ENCODE data around the gene TCF3.

The TCF3 gene

GRCh38 chr19:1632462-1633268 lies 19.8 kb downstream of the TCF3 start:
- TF ChIP-seq, protein P1, sequence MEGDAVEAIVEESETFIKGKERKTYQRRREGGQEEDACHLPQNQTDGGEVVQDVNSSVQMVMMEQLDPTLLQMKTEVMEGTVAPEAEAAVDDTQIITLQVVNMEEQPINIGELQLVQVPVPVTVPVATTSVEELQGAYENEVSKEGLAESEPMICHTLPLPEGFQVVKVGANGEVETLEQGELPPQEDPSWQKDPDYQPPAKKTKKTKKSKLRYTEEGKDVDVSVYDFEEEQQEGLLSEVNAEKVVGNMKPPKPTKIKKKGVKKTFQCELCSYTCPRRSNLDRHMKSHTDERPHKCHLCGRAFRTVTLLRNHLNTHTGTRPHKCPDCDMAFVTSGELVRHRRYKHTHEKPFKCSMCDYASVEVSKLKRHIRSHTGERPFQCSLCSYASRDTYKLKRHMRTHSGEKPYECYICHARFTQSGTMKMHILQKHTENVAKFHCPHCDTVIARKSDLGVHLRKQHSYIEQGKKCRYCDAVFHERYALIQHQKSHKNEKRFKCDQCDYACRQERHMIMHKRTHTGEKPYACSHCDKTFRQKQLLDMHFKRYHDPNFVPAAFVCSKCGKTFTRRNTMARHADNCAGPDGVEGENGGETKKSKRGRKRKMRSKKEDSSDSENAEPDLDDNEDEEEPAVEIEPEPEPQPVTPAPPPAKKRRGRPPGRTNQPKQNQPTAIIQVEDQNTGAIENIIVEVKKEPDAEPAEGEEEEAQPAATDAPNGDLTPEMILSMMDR (IDR thresholded peaks at IDR 0.05): no peak
- no peak overlapping the region for H3K4me3 ChIP-seq
- no peak overlapping the region for H3K27ac ChIP-seq
- no peak for DNase-seq (ENCODE audit: low spot score)

DNA sequence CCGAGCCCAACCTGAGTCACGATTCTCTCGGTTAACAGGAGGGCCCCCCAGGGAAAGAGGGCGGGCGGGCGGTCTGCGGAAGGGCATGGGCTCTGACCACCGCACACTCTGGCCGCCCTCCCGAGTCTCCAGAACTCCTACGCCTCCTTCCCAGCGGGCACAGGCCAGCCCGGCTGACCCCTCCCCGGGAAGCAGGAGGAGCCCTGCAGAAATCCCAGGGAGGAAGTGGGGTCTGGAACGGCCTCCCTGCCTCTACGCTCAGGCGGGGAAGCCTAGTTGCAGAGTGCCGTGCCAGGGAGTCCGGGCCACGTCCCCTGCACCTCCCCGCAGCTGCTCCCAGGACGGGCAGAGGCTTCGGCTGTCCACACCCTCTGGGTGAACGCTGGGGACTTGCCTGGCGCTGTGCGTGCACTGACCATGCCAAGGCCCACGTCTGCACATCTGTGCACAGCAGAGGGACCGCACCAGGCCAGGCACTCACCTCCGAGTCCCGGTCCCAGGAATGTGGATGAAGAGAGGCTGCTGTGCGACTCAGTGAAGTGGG lies 20.8 kb downstream of the TCF3 start:
- H3K27ac ChIP-seq: no peak overlapping the region
- DNase-seq (ENCODE audit: low spot score): no peak
- H3K4me3 ChIP-seq: no peak overlapping the region
- TF ChIP-seq, protein P1 (IDR thresholded peaks at IDR 0.05): no peak

DNA sequence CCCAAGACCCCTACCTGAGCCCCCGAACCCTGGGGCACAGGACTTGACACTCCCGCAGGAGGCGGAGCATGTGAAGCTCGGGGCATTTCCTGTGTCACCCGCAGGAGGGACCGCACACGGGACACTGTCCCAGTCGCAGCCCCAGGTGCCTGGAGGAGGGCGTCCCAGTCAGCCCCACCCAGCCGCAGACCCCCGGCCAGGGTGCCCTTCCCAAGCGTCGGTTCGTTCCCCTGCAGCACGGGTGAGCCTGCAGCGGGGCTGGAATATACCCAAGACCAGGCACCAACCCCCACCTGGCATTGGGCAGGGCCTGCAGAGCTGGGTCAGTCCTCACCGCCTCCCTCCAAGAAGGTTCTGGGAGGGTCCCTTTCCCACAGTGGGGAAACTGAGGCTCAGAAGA lies 21.6 kb downstream of the TCF3 start:
- Histone ChIP-seq H3K27ac (no peak overlapping the region), H3K4me3 (no peak overlapping the region)
- DNase-seq (ENCODE audit: low spot score): no peak
- TF ChIP-seq, protein P1 (IDR thresholded peaks at IDR 0.05): no peak

DNA sequence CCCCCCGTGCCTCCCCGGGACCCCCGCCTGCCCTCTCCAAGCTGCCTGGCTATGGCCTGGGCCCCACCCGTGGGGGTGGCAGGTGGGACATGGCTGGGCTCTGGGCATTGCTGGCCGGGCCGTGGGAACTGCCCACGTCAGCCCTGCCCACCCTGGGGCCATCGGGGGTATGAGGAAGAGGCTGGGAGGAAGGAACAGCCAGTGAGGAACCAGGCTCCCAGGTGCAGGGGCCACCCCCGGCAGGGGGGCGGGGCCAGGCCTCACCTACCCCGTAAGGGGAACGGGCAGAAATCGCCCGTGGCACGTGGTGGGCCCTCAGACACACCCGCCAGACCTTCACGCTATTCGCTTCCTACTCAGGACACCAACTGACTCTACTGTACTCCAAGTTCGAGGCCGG lies 22.4 kb downstream of the TCF3 start:
- TF ChIP-seq, protein P1 (IDR thresholded peaks at IDR 0.05): no peak
- Histone ChIP-seq H3K4me3 (no peak overlapping the region), H3K27ac (no peak overlapping the region)
- no peak for DNase-seq (ENCODE audit: low spot score)

- no peak overlapping the region for H3K27ac ChIP-seq
- no peak for DNase-seq (ENCODE audit: low spot score)
- TF ChIP-seq, protein P1 (IDR thresholded peaks at IDR 0.05): no peak
- H3K4me3 ChIP-seq: no peak overlapping the region
Measured at GRCh38 chr19:1629256-1629808, 23.1 kb downstream of the TCF3 start.

DNA sequence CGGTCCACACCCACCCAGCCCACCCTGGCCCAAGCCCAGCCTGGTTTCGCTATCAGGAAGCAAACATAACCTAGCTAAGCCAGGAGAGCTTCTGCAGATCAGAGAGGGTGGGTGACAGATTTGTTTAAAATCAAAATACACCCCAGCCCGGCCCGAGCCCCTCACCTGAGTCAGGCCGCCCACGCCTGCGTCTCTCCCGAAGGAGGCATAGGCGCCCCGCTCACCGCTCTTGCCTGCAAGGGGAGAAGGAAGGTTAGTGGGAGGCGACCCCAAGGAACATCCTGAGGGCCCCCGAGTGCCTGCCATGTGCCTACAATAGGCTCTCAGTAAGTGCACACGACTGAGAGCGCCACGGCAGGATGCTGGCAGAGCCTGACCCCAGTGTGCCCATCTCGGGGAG lies 25.2 kb downstream of the TCF3 start:
- Histone ChIP-seq H3K27ac (no peak overlapping the region), H3K4me3 (no peak overlapping the region)
- DNase-seq (ENCODE audit: low spot score): no peak
- TF ChIP-seq, protein P1 (IDR thresholded peaks at IDR 0.05): no peak
